ENCODE data around the gene JPH3. TPM values are rescaled to one million over a fixed set of nuclear protein-coding genes. Genes with fewer than 3 reads are reported as not detected.

JPH3 gene
- total RNA-seq, 2 experiments from 2014 or later, result 0.07 to 0.09 TPM

DNA sequence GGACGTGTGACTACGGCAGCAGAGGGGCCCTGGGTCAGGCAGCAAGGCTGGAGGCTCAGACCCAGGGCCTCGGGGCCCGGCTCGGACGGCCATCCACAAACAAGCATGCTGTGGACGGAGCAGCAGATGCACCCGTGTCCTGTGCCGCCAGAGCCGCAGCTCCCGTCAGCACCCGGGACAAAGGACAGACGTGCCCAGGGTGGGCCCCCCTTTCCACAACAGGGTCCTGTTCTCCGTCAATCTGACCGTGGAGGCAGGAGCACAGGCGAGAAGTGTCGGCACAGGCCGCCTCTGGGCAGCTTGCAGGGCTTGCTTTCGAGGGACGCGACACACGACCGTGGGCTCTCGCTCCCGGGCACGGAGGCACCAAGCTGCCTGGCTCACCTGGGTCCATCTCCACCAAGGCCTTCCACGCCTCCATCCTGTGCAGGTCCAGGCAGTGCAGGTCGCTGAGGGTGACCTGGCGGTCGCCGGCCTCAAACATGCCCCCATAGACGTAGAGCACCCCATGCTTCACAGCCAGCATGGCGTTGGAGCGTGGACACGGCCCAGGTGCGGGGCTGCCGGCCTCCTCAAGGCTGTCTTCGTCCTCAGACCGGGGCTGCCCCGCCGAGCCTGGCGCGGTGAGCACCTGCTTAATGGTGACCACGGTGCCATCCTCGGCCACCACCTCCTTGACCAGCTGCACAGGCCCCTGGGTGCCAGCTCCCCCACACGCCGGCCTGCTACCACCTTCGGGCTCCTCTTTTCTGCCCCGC lies 106.8 kb downstream of the JPH3 start:
- DNase-seq, result no peak
- Mint-ChIP-seq H3K36me3 (ENCODE audit: low read depth) (peaks cover 26% of the 10 kb centered on the region), H3K4me1 (ENCODE audit: low read depth) (peaks cover 17% of the 10 kb centered on the region), H3K4me3 (no peak overlapping the region), H3K27me3 (no peaks in the 10 kb centered on the region), H3K27ac (no peak overlapping the region), H3K9me3 (no peaks in the 10 kb centered on the region)
- CTCF ChIA-PET, result no interaction called here
- ATAC-seq, result no peak
- intact Hi-C loops (cut with micrococcal nuclease), result no loop called here
- TF ChIP-seq, protein P1, sequence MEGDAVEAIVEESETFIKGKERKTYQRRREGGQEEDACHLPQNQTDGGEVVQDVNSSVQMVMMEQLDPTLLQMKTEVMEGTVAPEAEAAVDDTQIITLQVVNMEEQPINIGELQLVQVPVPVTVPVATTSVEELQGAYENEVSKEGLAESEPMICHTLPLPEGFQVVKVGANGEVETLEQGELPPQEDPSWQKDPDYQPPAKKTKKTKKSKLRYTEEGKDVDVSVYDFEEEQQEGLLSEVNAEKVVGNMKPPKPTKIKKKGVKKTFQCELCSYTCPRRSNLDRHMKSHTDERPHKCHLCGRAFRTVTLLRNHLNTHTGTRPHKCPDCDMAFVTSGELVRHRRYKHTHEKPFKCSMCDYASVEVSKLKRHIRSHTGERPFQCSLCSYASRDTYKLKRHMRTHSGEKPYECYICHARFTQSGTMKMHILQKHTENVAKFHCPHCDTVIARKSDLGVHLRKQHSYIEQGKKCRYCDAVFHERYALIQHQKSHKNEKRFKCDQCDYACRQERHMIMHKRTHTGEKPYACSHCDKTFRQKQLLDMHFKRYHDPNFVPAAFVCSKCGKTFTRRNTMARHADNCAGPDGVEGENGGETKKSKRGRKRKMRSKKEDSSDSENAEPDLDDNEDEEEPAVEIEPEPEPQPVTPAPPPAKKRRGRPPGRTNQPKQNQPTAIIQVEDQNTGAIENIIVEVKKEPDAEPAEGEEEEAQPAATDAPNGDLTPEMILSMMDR (IDR thresholded peaks at IDR 0.05), result no peak
- POLR2A ChIA-PET, result no interaction called here

DNA sequence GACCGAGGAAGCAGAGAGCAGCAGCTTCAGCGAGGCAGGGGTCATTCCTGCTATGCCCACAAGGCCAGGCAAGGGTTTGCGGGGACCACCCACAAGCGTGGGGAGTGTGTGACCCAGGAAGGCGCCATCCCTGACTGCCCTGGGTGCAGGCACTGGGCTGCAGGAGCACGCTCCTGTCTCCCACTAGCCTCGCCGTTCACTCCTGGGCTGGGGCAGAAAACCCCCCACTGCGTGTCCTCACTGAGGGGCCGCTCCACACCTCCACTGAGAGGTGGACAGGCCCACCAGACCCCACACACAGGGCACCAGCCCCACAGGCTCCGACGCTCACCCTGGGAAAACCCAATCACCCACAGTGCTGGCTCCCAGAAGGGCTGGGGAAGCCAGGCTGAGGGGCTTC lies 107.4 kb downstream of the JPH3 start:
- no peak overlapping the region for H3K4me3 Mint-ChIP-seq
- peaks cover 27% of the 10 kb centered on the region for H3K36me3 Mint-ChIP-seq (ENCODE audit: low read depth)

DNA sequence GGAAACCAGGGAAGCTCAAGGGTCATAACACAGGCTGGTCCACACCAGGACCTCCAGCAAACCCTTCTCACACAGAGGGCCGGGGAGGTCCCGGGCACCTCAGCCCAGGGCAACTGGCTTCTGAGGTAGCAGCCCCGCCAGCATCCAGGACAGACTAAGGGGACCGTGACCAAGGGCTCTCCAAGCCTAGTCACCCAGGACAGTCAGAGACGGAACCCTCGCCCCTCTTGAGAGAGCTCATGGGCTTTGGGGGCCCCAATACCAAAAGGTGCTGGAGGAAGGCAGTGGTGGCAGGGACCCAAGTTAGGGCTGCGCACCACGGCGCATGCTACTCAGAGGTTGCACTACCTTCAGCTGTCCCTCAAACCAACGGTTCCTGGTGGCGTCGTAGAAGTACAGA lies 108.6 kb downstream of the JPH3 start:
- H3K9me3 Mint-ChIP-seq, result no peaks in the 10 kb centered on the region
- H3K27ac Mint-ChIP-seq, result no peak overlapping the region
- peaks cover 38% of the 10 kb centered on the region for H3K36me3 Mint-ChIP-seq (ENCODE audit: low read depth)
- ChIA-PET POLR2A (interaction anchor here (1.0 to 1.5 kb wide), 2 partner anchors 12 to 331 kb away, joined by 3 to 5 read pairs; no protein-coding TSS in a partner anchor), CTCF (no interaction called here)
- TF ChIP-seq, protein P1 (IDR thresholded peaks at IDR 0.05), result no peak
- DNase-seq, result no peak
- no peak for ATAC-seq
- peaks cover 28% of the 10 kb centered on the region for H3K4me1 Mint-ChIP-seq (ENCODE audit: low read depth)
- intact Hi-C loops (cut with micrococcal nuclease), result no loop called here
- no peaks in the 10 kb centered on the region for H3K27me3 Mint-ChIP-seq
- no peak overlapping the region for H3K4me3 Mint-ChIP-seq

More for the DNA sequence above, 107.4 kb downstream of the JPH3 start:
- ATAC-seq (no peak), DNase-seq (no peak)
- intact Hi-C loops (cut with micrococcal nuclease), result no loop called here
- Mint-ChIP-seq H3K27ac (no peak overlapping the region), H3K9me3 (no peaks in the 10 kb centered on the region), H3K4me1 (ENCODE audit: low read depth) (peaks cover 19% of the 10 kb centered on the region), H3K27me3 (no peaks in the 10 kb centered on the region)
- TF ChIP-seq, protein P1 (IDR thresholded peaks at IDR 0.05), result no peak
- CTCF ChIA-PET, result no interaction called here
- POLR2A ChIA-PET, result interaction anchor here (1.0 to 1.5 kb wide), 2 partner anchors 11 to 330 kb away, joined by 3 to 5 read pairs; no protein-coding TSS in a partner anchor

DNA sequence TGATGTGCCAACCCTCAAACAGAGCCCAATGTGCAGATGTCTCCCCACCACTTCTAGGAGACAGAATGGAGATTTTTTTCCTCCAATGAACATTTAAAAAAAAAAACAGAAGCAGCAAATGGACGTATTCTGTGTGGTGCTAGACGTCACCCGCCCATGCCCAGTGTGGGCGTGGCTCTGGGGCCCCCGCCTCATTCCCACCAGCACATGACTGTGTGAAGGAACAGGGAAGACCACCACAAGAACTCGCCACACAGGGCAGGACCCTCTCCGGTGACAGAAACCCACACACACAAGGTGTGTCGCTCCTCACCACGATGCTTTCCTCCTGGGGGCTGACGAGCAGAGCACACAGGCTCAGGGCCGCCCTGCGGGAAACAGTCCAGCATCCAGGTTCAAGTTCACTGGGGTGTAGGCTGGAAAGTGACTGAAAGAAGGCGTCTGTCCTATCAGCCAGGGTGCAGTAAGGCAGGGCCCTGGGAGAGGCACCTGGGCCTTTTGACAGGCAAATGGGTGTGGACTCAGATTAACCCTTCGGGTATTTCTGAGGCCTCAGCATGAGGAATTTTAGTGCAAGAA lies 110.0 kb downstream of the JPH3 start:
- no peak for ATAC-seq
- ChIA-PET CTCF (no interaction called here), POLR2A (no interaction called here)
- no peak overlapping the region for H3K4me3 Mint-ChIP-seq
- no peaks in the 10 kb centered on the region for H3K27me3 Mint-ChIP-seq
- intact Hi-C loops (cut with micrococcal nuclease), result no loop called here
- TF ChIP-seq, protein P1 (IDR thresholded peaks at IDR 0.05), result no peak
- no peaks in the 10 kb centered on the region for H3K9me3 Mint-ChIP-seq
- no peak overlapping the region for H3K27ac Mint-ChIP-seq
- no peak for DNase-seq
- H3K36me3 Mint-ChIP-seq (ENCODE audit: low read depth), result peaks cover 36% of the 10 kb centered on the region
- peaks cover 28% of the 10 kb centered on the region for H3K4me1 Mint-ChIP-seq (ENCODE audit: low read depth)

Measured in activated CD8-positive, alpha-beta T cell treated with anti-CD3 and anti-CD28 coated beads for 36 hours (primary cell).